Panc1 (cell line): ENCODE data around the gene TBC1D2.

ENCODE experiments used
- CTCF ChIP-seq: fragments of 450-650 bp; IDR thresholded peaks from 2 replicates; pipeline ENCODE4 v1.5.1; 2017; ENCODE audit warnings: mild to moderate bottlenecking
- POLR2AphosphoS5 ChIP-seq: IDR thresholded peaks from 2 replicates; pipeline ENCODE4 v1.6.1; 2012; ENCODE audit warnings: mild to moderate bottlenecking, low read depth, low read length, moderate library complexity

DNA sequence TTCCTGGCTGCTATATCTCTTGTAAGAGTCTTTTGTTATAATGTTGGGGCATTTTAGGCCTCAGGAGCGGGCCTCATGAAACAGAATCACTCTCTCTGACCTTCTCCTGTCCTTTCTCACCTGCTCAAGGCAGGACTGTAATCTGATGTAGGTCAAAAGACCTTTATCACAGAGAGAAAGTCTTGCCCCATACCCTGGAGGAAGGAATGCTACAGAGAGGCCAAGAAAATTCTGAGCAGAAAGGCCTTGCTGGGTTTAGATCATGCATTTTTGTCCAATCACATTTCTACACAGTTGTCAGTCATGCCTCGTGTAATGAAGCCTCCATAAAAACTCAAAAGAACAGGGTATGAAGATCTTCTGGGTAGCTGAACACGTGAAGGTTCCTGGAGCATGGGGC is 45.2 kb upstream of the TBC1D2 start:
- TF ChIP-seq POLR2AphosphoS5 (no peak), CTCF (no peak)
